Lung microvascular endothelial cell (primary cell): ENCODE data around the gene NSMF. TPM values are rescaled to one million over a fixed set of nuclear protein-coding genes. Genes with fewer than 3 reads are reported as not detected.
"Not testable (repeated sequence)": the region's sequence is repeated elsewhere in the genome, so short reads cannot be mapped to it uniquely, and the experiment has no call there.

Experiments used
- DNase-seq, 2 donors: peaks; one replicate each; pipeline versions ENCODE4 v3.0.0 to v3.0.0-alpha.2; 2010; ENCODE audit warnings: low read depth in 2 of 2
- total RNA-seq: library from RNA; depleted of rRNA; stranded (reverse); fragments of >200 nt; gene quantifications from 2 replicates; pipeline ENCODE4 v1.2.1, GENCODE V29; 2014

NSMF gene
- total RNA-seq, 1 donor from 2014 or later: 15.3 TPM

DNA sequence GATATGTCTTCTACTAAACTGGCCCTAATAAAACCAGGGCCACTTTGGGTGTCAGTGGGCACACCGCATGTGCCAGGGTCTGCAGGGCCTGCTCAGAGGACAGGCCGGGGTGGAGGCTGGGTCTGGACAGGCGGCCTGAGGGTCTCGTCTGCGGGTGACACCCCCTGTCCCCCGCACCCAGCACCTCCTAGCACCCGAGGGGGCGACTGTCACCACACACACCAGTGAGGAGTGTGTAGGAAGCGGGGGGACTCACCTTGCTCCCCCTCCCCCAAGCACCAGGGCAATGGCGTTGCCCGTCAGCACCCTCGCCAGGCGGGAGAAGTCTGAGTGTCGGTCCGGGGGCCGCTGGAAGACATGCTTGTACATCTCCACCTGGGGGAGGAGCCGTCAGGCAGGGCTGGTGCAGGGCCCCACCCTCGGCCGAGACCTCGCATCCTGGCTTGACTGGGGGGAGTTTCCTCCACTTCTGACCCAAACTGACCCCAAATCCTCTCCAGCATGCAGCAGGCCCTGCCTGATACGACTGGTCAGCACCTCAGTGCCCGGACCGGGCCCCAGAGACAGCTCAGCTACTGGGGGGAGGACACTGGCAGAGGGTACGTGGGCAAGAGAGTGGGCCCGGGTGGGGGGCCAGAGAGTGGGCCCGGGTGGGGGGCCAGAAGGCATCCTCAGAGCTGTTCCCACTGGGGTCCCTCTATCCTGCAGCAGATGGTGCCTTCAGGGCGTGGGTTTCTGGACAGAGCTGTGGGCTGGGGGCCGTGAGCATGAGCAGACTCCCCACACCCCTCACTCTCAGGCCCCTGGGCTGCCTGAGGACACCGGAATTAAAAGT, 18.9 kb upstream of the NSMF start:
- no peak for DNase-seq

DNA sequence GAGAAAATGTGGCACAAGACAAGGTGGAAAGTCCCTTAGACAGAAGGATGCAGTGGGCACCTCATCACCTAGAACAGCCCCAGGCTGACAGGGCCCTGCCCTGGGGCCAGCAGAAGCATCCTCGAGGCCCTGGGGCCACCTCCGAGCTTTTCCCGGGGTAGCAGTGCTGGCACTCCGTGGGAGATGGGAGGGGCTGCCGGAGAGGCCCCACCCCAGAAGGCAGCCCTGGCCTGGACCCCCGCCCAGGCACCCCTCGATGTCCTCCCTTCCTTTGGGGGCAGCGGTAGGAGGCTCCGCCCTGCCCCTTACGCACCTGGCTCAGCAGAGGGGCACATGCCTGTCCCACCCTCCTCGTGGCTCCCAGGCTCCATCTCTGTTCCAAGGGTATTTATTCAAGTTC, 17.7 kb upstream of the NSMF start:
- no peak for DNase-seq

DNA sequence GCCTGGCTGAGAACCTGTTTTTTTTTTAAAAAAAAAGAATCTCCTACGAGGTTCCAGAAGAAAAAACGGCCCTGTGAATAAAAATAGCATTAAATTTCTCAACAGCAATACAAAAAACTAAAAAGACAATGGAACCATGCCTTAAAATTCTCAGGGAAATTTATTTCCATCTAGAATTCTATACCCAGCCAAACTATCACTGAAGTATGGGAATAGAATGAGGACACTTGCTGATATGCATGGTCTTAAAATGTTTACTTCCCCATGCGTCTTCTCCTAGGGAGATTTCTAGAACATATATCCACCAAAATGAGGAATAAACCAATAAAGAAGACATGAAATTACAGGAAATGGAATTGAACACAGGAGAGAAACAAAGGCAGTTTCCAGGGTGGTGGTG, 16.5 kb upstream of the NSMF start:
- no peak for DNase-seq

DNA sequence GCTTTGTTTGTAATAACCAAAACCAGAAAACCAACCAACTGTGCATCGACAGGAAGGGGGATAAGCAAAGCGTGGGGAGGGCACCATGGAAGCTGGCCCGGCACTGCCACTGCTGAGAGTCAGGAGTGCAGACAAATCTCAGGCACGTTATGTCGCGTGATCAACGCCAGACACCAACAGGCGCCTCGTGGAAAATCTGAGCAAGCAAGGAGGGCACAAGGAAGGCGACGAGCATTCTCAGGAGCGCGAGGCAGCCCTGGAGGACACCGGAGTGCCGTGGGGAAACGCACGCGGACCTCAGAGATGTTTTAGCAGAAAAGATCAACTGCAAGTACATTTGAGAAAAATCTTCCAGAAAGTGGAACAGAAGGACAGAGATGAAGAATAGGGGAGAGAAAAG, 15.1 kb upstream of the NSMF start:
- no peak for DNase-seq

DNA sequence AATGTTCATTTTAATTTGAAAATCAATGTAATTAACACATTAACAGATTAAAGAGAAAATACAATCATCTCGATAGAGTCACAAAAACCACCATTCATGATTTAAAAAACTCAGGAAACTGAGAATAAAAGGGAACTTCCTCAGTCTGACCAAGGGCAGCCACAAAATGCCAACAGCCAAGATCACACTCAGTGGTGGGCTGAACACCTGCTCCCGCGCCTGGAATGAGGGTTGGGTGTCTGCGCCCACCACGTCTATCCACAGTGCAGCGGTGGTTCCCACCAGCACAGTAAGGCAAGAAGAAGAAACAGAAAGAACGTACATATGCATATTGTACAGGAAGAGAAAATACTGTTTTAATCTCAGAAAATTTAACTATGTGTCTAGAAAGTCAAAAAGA, 11.7 kb upstream of the NSMF start:
- peak in 1 of 2 donors; percentile 47 for DNase-seq

DNA sequence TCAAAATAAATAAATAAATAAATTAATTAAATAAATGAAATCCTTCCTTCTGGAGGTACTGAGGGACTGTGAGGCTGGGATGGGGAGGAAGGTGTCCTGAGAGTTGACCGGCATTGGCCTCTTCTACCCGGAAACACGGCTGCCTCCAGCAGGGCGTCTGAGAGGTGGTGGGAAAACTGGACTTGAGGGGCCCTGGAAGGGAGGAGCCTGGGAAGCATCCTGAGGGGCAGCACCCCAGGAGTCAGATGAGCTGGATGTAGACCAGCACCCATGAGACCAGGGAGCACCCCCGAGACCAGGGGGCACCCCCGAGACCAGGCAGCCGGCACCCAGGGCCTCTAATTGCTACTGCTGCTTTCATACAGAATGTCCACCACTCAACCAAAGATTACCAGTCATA, 8.8 kb upstream of the NSMF start:
- no peak for DNase-seq

DNA sequence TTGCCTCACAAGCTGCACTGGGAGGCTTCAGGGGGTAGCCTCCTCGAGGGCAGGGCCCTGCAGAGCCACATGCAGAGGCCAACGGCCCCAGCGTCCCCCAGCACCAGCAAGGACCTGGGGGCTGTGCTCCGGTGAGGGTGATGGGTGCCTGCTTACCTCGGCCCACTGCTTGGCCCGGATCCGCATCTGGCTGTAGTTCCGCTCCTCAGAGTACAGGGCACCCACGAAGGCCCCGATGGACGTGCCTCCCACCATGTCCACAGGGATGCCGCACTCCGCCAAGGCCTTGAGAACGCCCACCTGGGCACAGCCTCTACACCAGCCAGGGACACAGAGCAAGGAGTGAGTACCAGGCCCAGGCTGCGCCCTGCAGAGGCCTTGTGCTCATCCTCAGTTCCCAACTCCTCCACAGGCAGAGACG, 8.0 kb upstream of the NSMF start:
- no peak for DNase-seq

DNA sequence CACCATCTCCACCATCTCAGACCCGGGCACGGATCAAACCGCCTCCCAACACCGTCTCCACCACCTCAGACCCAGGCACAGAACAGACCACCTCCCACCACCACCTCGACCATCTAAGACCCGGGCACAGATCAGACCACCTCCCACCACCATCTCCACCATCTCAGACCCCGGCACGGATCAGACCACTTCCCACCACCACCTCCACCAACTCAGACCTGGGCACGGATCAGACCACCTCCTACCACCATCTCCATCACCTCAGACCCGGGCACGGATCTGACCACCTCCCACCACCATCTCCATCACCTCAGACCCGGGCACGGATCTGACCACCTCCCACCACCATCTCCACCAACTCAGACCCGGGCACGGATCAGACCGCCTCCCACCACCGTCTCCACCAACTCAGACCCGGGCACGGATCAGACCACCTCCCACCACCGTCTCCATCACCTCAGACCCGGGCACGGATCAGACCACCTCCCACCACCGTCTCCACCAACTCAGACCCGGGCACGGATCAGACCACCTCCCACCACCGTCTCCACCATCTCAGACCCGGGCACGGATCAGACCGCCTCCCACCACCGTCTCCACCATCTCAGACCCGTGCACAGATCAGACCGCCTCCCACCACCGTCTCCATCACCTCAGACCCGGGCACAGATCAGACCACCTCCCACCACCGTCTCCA, 7.4 kb upstream of the NSMF start:
- not testable (repeated sequence) for DNase-seq

DNA sequence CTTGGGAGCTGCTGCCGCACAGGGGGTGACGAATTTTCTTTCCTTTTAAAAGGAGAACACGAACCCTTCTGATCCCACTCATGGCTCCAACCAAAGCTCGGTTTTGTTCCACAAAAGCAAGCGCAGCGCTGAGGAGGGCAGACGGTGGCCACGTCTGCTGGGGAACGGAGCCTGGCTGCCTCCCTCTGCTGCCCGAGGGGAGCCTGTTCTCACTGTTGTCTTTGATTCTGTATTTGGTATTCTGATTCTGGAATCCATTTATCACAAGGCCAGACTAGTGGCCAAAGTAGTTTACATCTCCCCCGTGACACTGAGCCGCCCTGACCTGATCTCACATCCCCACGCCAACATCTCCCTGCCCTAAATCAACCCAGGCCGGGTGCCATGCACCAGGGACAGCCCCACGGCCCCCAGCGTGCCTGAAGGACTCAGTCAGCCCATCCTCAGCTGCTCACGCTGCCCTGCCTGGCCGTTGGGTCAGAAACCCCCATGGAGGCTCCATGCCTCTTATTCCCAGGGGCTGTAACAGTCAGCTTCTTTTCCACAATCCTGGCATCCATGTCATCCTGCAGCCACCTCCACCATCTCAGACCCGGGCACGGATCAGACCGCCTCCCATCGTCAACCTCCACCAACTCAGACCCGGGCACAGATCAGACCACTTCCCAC, 6.7 kb upstream of the NSMF start:
- no peak for DNase-seq

DNA sequence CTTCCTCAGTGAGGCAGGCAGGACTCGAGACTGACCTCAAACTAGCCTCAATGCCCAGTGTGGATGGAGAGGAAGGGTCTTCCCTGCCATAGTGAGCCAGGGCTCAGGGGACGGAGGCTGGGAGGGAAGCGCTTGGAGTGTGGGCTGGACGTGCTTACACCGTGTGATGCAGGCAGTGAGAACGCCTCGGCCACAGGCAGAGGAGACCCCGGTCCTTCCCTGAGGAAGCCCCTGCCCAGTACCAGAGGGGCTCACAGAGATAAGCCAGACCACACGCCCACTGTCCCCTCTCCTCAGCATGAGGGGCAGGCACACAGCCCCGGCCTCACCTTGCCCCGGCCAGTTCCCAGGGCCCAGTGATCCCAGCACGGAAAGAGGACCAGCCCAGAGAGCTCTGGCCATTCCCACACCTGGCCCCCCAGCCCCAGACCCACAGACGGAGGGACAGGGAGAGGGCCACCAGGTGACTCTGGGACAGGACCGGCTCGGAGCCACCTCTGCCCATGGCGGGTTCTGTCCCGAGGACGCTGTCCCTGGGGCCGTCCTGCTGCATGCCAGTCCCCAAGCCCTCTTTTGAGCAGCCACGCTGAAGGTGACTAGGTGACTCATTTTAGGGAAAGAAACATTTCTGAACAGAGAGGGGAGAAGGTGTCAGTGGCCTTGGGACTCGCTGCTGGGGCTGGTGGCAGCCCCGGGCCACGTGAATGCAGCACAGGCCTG, 6.0 kb upstream of the NSMF start:
- DNase-seq: no peak

DNA sequence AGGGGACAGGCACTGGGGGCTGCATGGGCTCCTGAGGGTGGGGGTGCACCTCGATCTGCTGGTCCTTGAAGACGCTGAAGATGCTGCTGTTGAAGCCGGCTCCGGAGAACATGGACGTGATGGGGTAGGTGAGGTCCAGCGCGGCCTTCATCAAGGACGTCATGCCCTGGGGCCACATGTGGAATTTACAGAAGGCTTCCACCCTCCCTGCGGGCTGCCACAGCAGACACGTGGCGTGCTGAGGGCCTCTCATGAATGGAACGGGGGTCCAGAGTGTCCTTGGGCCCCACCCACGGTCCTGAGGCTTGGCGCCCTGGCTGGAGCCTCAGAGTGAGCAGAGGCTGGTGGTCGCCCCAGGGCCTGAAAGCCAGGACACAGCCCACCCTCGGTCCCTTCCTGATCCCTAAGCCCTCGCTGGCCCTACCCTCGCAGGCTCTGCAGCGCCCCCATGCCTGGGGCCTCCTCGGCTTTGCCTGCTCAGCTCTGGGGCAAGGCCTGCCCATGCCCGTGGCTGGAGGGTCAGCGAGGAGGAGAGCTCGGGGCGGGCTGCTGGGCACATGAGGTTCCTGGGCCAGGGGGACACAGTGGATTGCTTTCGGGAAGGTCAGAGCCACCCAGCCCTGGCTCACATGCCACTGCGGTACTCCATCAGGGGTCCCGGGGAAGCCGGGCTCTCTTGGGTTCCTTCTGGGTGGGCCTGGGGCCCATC, 5.3 kb upstream of the NSMF start:
- DNase-seq: no peak

DNA sequence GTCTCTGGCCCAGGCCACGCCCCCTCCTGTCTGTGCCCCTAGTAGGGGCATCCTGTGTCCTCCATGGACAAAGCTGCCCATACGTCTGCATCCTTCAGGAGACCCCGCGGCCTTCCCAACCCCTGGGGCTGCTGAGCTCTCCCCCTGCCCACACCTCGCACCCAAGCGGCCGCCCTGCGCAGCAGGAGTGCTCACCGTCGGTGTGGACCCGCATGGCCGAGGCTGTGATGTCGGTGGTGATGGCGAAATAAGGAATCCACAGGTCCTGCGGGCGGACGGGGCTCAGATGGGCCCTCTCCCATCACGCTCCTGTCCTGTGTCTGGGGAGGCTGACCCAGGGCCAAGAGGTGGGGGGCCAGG, 4.8 kb upstream of the NSMF start:
- no peak for DNase-seq

DNA sequence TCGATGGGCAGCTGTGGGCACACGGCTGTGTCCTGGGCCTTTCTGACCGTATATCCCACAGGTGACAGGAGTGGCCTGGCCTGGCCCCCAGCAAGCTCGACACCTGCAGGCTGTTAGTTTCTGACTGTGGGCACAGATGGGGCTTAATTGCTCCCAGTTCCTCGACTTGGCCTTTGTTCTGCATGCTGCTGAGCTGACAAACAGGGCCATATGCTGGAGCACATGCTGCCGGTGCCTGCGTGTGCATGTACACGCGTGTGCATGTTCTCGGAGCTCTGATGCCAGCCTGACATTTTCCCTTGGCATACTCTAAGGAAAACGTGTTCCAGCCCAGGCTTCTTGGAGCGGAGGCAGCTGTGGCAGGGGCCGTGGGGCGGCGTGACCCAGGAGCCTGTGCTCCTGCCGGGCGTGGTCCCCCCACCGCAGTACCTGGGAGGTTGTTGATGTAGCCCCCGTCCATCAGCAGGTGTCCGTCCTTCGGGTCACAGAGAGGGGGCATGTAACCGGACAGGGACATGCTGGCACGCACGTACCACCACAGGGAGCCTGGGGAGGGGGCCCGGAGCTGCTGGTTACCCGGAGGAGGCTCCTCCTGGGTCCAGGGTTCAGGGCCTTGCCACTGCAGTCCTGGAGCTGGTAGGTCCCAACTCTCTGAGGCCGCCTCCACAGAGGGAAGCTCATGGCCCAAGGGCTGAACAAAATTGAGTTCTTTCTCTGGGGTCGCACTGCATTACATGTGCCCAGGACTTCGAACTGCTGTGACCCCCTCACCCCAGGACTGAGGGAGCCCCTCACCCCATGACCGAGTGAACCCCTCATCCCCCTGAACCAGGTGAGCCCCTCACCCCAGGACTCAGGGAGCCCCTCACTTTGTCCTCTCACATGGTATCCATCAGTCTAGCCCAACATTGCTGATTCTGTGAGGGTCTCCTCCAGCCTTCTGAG, 4.1 kb upstream of the NSMF start:
- no peak for DNase-seq

DNA sequence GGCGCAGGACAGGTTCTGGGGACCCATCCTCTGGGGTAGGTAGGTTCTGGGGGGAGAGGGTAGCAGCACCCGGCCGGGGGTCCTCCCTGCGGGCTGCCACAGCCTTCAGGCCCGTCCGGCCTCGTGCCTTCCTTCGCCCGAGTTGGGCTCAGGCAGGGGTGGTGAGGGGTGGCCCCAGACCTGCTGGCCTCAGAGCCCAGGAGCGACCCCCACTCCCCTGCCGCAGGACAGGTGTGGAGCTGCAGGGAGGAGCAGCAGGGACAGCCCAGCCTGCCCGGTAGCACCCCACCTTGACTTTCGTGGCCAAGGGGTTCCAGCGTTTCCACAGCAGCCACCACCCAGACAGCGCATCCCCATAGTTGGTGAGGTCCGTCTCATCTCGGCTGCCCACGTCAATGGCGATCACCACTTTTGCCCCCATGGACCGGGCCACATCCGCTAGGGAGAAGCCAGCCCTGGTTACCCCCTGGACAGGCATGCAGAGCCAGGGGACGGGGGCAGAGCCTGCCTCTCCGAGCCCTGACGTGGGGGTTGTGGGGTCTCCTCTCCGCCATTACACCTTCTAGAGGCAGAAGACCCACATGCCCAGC, 3.4 kb upstream of the NSMF start:
- DNase-seq: no peak

DNA sequence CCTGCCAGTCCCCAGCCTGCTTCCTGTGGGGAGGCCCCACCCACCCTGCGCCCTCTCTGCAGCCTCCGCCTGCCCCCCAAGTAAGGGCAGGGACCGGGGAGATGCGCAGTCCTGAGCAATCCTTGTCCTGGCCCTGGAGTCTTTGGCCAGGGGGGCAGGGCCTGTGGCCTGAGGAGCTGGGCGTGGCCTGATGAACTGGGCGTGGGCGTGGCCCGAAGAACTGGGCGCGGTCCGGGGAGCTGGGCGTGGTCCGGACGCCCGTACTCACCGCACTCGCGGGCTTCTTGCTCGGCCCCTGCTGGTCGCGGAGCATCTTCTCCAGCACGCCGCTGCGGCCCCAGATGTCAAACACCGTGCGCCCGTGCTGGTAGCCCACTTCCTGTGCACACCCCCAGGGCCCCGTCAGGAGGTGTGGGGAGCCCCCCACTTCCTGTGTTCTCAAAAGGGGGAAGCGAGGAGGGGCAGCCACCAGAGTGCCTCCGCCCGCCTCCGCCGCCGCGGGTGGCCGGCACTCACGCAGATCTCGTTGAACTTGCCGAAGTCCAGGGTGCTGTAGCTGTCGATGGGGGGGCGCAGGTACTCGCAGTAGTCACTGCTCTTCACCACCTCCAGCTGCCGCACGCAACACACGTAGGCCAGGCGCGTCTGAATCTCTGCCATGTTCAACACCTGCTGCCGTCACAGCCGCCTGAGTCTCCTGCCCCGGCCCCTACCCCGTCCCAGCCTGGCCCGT, 2.7 kb upstream of the NSMF start:
- DNase-seq: peak in 1 of 2 donors; percentile 44

DNA sequence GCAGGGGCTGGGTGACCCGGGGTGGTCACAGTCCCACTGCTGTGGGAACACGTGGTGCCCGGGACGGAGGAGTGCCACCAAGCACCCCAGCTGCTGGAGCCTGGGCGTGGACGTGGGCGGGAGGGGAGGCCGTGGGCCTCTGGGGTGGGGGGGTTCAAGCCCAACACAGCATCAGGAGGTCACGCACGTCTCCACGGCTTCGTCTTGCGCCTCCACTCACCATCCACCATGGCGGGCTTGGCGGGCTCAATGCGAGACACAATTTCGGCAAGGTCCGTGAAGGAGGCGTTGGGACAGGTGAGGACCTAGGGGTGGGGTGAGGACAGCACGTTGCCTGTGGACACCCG, 2.2 kb upstream of the NSMF start:
- DNase-seq: no peak

DNA sequence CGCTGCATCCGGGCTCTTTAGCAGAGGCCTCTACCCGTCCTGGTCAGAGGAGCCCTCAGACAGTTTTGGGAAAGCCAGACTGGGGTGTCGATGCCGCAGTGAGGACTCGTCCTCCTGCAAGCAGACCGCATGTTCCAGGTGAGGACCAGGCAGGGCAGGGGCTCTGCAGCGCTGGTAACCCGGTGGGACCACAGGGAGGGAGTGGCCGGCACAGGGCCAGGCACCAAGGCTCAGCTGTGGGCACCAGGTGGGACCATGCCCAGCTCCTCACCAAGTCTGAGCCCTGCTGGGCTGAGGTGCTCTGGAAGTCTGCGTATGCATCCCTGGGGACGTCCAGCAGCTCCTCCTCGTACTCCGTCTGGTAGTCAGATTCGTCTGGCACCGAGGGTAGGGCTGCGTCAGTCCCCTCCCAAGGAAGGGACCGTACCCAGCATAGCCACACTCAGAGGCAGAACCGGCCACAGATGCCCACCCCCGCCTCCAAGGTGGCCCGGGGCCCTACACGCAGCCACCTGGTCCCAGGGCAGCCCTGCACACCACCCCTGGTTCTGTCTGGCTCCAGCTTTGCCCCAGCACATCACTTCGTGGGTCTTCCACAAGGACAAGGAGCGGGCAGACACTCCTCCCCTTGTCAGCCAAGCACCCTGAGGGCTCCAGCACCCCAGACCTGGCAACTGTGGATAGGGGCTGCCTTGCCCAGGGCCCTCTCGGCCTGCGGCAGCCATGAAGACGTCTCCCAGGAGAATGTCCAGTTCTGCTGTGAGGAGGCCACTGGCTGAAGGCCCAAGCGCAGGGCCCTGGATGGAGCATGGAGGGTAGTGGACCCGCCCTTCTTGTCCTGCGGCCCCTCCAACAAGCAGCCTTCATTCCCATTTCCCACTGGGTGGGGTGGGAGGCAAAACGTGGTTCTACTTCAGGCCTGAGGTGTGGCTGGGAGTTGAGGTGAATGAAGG, 1.5 kb upstream of the NSMF start:
- no peak for DNase-seq
